CD4-positive, alpha-beta T cell treated with Interleukin-15 for 1 hour (primary cell): ENCODE results near the gene ST6GALNAC3.

Experiments
- DNase-seq: peaks from one replicate; pipeline ENCODE4 v3.0.0-alpha.2; 2020

Gene ST6GALNAC3

DNA sequence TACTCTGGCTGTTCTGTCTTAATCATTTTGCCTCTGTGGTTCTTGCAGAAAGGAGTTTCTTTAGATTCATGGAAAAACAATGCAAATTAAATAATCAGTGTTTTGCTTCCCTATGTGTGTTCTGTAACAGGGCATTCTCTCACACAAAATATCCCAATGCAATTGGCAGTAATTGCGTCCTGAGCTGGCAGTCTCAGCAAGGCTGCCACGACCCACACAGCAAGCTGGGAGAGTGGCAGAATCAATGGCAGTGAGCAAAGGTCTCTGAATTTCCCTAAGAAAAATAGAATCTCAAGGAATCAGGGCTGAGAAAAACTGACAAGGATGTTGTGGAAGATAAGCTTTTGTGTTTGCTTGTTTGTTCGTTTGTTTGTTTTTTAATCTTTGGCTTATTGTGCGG is 594.6 kb downstream of the ST6GALNAC3 start:
- DNase-seq = no peak

GRCh38 chr1:76669624-76670315 is 595.2 kb downstream of the ST6GALNAC3 start:
- DNase-seq = no peak

- no peak for DNase-seq
Measured at GRCh38 chr1:76674689-76675210, 600.2 kb downstream of the ST6GALNAC3 start.

DNA sequence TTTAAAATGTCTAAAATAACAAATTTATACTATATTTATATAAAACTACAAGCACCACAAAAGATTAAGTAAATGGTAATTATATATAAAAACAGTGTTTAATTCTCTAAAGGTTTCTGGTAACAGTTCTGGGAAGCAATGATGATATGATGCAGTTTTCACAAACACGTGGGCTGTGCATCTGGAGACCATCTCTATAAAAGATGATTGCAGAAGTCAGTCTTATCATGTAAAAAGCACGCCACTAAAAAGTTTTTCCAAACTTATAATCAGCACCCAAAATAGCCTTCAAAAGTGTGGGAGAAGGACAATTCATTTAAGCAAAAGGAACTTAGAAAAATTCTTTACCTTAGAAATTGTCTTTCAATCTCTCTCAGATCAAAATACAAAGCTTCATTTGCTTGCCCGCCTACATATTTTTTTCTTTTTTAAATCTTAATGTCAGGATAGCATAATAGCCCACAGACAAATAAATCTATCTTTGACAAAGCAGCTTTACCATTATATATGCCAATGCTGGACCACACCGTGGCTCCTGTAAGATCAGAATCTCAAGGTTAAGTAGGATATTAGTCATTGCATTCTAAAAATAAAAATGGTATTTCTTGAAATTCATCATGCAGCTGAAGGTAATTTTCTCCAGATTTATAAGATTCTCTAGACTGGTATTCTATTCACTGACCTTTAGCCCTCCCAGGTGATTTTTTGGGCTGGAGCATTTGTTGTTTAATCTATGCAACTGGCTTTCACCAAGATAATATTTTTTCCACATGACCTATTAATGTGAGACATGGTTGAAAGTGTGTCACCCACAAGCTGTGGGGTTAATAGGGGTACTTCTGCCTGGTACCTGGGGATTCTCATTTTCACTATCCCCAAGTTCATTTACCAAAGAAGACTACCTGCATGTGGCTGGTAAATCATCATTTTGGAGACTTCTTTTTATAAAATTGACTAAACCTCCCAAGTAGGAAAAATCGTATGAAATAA is 603.2 kb downstream of the ST6GALNAC3 start:
- DNase-seq = no peak

- DNase-seq = no peak
Measured at GRCh38 chr1:76679534-76680152, 605.1 kb downstream of the ST6GALNAC3 start.

GRCh38 chr1:76680651-76681050 is 606.1 kb downstream of the ST6GALNAC3 start:
- no peak for DNase-seq

- DNase-seq = no peak
Measured at GRCh38 chr1:76682138-76682537, 607.6 kb downstream of the ST6GALNAC3 start.
